ENCODE data around the gene CDH12.
"Not testable (repeated sequence)": the region's sequence is repeated elsewhere in the genome, so short reads cannot be mapped to it uniquely, and the experiment has no call there.

Gene CDH12

DNA sequence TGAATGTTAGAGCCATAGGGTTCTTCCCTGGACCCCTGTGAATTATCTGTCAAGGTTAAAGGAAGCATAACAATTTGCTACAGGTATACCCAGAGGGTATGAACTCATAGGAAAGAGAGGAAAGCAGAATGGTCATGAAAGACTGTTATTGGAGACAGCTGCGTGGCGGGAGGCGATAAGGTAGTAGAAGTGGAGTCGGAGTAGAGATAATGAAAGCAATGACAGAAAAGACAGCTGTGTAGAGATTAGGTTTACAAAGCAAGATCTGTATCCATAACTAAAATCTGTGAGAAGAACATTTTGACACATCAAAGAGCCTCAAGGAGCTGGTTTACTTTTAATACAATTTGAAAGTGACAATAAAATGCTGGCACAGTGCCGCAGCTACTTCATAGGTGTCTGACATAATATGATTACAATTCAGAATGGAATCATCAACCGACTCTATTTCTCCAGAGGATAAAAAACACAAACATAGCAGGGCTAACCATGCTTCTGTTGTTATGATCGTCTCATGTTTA is 603.9 kb downstream of the CDH12 start:
- no peak for DNase-seq

DNA sequence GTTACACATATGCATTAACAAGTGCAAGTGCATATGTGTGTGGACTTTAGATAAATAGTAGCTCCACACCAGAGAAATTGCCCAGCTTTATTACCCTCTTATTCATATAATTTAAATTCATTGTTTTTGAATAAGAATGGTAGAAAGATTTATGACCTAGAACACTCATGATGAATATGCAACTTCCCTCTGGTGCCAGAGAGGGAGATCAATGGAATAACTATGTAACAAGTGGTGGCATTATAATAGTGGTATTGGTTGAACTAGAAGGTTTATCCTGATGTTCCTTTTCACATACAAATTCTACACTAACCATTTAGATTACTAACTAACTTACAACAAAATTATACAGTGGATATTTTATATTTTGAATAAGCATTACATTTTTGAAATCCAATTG is 607.4 kb downstream of the CDH12 start:
- DNase-seq, result no peak

DNA sequence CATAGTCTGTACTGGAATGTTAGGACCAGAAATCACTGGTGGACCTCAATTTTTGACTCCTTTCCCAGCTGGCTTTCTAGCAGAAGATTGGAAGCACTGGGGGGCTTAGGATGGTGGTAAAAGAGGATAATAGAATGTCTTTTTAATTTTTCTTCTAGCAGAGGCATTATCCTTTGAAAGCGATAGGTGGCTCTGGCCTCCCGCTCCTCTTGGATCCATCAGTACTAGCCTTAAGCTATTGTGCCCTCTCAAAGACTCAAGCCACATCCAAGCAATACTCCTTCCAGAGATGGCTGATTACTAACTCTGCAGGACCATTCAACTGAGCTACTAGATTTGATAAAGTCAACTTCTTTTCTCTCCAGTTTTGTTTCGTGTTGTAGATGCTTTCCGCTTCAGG is 610.6 kb downstream of the CDH12 start:
- no peak for DNase-seq

DNA sequence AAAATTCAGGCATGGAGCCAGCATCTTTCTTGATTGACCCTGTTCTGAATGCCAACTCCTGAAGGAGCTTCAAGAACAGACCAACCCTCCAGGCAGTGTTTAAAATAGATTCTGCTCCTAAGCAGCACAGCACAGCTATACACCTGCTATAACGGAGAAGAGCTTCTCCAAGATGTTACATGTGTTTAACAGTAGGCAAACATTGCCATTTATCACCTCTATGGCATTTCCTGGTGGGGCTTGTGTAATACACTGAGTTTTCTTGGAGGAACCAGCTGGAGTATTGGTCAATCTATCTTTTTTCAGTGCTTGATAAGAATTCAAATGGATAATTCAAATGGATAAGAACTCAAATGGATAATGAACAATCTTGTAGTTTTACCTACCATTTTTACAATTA is 615.1 kb downstream of the CDH12 start:
- DNase-seq, result no peak

DNA sequence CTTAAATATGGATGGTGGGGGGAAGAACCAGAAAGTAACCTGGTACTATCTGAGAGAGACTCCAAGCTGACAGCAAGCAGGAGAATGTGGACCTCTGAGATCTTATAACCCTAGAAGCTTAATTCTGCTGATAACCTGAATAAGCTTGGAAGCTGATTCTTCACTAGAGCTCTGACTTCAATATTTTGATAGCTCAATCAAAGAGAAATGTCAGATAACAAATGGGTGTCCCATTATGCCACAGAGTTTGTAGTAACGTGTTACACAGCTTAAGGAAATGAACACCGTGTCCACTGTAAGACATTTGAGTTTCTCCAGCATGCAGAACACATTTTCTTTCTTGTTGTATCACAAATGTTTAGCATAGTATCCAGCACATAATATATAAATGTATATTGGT is 626.7 kb downstream of the CDH12 start:
- DNase-seq, result no peak

DNA sequence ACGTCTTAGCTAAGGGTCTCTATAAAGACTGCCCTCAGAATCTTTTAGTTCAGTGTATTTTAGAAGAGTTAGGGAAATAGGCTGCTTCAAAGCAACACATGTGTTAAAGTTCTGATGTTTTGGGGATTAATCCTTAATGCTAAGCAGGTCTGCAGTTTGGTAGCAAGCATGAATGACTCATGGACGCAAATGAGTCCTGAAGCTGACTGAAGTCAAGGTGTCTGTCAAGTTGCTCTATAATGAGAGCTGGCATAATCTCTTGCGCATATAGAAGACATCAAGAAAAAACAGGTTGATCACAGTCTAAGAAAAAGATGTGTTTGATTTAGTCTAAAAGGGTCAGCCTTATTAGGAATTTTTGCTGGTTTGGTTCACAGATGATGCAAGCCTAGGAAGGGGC is 630.1 kb downstream of the CDH12 start:
- DNase-seq, result no peak

DNA sequence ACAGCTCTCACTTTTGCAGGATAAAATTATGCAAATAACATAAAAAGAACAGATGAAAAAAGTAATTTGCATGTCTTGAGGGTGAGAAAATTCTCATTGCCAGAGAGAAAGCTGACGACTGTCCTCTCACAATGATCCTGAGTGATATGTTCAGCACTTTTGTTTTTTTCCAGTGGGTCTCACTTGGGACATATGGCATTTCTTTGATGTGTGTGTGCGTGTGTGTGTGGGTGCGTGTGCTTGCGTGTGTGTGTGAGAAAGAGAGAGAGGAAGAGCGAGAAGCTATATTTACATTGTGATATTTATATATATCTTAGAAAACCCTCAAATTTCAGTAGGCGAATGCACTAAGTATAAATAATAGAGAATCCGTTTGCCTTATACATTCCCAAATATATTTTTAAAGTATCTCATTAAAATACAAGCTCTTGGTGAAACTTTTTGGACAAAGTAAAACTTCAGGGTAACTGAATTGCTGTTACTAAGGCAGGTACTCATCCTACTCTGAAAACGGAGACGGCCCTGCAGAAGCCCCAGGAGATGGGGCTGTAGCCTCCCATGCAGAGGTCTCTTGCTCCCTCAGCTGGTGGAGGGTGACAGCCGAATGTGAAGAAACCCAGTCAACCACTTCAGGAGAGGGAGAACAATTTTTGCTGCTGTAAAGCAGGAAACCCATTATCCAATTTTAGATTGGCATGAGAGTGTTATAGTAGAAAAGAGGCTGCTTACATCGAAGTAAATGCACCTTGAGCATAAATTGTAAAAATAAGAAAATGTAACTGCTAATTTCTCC is 639.2 kb downstream of the CDH12 start:
- DNase-seq, result not testable (repeated sequence)

DNA sequence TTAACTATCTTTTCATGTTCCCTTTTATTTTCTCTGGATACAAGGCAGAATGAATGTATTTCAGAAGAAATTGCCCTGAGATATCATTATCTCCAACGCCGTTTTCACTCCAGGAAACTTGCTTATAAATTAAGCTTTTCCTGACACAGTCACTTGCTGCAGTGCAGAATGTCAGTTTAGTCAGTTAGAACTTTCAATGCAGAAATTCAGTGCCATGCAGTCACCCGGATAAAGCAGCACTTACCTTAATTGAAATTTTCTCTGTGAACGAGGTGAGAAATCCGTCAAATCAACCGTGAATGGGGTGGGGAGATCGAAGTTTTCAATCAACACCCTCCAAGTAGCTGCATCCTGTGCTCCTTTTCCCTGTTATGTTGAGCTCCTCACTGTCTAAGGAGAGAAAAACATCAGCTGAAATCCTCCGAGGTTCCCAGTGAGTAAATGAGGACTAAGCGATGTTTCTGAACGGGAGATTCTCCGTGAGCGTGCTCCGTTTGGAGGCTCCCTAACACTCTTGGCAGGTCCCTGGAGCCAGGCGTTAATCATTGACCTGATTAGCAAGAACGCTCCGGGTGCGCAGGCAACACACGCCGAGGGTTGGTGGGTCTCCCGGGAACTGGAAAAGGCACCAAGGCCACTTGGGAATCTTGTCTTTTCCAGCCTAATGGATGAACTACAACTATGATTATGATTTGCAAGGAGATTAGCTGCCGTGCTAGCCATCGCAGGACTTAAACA is 640.7 kb downstream of the CDH12 start:
- not testable (repeated sequence) for DNase-seq

DNA sequence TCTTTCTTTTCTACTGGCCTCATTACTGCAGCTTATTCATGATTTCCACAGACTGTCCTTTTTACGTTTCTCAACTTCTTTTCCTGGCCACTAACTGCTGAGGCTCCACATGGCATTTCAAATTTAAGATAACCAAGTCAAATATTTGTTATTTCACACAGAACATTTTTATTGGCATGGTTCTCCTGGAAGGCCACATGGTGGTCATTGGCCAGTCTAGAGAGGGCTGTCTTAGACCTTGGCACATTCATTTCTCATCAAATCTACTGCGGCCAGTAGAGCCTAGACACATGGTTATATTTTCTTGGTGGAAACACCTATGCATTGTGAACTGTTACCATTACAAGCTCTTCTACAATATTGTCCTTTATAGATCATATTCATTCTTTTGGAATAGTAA is 644.7 kb downstream of the CDH12 start:
- DNase-seq, result not testable (repeated sequence)

DNA sequence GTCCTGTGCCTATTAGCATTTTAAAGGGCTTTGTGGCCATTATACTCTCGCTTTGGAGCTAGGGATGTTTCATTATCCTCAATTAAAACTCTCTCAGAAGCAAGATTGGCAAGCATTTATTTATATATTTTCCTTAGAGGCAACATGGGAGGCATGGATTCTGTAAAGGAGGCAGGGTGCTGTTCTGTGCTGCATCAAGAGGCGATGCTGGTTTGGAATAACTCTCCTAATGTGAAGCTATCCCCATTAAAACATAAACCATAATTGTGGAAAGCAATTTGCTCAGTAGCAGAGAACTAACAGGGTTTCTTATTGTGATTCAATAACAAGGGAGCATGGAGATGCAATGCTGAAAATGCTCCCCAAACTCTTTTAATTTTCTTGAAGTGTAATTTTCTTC is 664.5 kb downstream of the CDH12 start:
- not testable (repeated sequence) for DNase-seq

DNA sequence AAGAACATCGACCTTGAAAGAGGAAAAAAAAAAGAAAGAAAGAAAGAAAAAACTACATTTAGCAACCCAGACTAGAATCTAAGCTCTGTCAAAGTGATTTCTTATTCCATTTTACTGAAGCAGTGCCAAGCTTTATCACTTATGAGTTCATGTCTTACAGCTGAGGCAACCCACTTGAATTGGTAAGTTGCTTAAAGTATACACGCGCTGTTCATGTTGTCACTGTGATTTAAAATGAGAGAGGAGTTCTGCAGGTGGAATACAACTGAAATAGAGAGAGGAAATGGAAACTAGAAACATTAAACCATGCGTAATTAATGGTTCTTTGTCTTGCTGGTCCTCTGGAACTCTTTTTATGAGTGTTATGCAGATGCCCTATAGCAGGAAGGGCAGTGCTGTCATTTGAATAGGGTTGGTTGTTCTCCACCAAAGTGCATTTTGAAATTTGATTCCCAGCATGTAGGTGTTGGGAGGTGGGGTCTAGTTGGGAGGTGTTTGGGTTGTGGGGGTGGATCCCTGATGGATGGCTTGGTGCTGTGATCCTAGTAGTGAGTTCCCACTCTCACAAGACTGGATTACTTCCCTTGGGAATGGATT is 665.4 kb downstream of the CDH12 start:
- DNase-seq, result not testable (repeated sequence)

DNA sequence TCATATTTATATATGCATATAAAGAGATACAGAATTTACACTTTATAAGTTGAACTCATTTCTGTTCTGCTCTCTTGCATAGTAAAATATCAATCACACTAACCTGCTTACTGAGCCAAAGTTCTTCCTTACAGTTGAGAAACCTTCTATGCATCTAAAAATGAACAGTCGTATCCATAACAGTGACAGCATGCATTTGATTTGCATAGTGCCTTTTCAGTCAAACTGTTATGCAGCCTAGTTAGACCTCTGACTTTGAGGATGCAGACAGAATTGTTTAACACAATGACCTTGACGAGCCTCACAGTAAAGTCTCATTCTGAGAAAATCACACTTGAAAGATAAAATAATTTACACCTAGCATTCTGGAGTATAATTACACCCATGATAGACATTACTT is 683.9 kb downstream of the CDH12 start:
- DNase-seq, result not testable (repeated sequence)

DNA sequence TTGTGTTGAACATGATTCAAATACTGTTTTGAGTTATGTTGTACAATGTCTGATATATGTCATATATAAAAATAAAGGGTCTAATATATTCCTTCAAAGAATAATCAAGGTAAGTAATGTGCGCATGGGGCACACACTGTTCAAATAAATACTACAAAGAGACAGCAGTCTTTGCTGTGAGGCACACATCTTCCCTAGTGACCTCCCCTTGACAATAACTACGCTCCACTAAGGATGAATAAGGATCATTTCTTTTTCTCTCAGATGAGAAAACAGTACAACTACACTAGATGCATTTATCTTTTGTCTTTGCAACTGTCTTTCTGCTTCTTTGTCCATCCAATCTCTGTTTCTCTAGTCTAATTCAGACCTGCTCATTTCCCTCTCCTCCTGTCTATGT is 684.4 kb downstream of the CDH12 start:
- DNase-seq, result not testable (repeated sequence)

DNA sequence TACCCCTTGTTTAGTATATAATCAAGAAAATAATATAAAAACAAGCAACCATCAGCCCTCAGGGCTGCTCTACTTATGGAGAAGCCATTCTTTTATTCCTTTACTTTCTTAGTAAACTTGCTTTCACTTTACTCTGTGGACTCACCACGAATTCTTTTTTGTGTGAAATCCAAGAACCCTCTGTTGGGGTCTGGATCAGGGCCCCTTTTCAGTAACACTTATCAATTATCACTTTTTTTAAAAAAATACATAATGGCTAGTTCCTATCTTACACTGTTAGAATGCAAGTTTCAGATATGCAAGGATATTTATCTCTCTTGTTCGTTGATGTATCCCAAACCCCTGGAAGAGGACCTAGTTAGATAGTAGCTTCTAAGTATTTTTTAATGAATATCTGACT is 687.2 kb downstream of the CDH12 start:
- DNase-seq, result not testable (repeated sequence)

DNA sequence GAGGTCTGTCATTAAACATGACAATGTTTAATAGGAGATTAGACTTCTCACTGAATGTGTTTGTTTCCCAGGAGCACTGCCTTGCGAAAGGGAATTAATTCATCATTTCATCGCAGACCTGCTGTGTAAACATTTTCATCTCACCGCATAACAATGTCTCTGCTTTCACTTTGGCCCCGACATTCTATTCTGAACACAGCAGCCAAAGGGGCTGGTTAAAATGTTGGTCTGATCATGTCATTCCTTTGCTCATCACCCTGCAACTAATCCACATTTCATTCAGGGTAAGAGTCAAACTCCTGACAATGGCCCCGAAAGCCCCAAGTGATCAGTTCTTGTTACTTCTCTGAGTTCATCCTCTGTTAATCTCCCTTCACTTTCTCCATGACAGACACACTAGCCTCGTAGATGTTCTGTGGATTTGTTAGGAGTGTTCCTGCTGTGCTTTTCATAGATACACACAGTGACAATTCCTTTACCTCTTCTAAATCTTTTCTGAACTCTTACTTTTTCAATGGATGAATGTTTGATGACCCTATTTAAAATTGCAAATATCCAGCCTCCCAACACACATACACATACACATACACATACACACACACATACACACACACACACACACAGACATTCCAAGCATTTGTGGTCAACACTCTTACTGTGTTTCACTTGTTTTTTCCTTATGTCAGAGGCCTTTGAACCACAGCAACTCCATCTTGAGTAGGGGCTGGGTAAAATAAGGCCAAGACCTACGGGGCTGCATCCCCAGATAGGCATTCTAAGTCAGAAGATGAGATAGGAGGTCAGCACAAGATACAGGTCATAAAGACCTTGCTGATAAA is 688.0 kb downstream of the CDH12 start:
- not testable (repeated sequence) for DNase-seq

DNA sequence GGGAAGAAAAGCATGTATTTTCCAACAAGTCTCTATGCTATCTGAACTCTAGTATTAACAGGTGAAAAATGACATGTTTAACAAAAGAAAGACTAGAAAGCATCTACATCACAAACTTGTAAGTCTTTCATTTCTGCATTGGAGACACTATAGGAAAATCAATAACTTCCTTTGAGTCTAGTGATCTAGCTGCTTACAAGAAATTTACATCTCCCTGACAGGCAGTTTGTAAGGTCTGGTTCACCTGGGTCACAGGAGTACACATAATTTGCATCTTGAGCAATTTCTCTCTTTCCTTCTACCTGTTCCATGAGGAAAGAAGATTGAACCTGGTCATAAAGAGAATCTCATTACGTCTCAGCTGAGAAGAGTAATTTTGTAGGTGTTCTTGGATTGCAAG is 696.2 kb downstream of the CDH12 start:
- not testable (repeated sequence) for DNase-seq

DNA sequence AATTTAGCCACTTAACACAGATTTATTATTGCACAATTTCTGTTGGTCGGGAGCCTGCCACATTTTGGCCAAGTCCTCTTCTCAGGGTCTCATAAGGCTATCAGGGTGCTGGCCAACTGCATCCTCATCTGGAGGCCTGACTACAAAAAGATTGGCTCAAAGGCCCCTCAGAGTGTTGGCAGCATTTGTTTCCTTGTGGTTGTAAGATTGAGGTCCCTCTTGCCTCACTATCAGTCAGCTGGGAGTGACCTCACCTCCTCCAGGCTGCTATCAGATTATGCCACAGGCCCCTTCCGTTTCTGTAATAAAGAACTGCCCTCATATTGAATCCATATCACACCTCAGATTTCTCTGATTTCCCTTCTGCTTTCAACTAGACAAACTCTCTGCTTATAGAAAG is 698.4 kb downstream of the CDH12 start:
- DNase-seq, result not testable (repeated sequence)

DNA sequence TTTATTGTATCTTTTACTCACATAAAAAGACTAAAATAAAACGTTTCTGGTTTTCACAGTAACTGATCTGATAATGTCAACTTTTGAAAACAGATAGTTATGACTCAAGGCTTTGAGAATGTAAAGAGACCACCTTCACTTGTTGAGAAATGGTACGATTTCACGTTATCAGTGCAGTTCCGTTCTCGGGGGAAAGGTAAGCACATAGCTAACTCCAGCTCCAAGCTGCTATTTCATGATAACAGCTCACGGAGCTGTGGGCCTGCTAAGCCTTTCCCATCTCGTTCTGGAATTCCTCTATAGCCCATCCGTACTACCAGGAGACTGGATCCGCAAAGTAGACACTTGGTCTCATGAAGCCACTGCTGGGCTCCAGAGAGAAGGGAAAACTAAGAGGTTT is 701.3 kb downstream of the CDH12 start:
- not testable (repeated sequence) for DNase-seq

DNA sequence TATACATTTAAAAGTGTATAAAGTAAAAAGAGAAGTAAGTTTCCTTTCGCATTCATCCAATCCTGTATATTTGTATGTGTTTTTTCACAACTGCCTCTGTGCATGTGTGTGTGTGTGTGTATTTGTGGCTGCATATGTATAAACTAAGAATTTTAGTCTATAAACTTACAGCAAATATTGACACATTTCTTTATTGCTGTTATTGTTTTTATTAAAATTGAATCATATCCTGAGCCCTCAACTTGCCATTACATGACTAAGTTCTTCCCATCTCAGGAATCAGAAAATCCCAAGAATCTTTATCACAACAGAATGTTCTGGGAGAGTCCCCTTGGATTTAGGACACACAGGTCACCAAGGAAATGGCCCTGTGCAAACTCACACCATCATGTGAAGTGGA is 712.7 kb downstream of the CDH12 start:
- not testable (repeated sequence) for DNase-seq

DNA sequence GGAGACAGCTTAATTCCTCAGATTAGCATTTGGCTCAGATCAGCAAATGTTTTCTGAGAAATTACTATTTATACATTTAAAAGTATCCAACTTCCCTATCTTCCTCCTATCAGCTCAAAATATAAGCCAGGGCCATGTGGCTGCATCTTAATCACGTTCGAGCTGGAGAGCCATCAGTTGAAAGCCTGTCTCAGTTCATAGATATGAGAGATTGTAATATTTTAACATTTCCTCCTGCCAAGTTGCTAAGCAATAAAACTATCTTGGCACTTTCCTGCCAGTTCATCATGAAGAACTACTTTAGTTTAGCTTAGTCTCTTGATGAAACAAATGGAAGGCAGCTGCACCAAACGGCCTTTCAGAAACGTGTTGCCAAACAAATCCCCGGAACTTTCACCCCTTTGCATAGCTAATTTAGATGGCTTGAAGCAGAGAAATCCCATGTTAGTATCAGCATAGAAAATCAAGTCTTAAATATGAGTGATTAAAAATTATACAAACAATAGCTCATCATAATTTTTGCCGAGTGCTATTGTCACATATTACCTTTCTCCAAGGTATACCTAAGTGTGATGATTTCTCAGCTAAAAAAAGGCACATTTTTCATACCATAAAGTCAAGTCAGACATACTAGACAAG is 713.4 kb downstream of the CDH12 start:
- not testable (repeated sequence) for DNase-seq

DNA sequence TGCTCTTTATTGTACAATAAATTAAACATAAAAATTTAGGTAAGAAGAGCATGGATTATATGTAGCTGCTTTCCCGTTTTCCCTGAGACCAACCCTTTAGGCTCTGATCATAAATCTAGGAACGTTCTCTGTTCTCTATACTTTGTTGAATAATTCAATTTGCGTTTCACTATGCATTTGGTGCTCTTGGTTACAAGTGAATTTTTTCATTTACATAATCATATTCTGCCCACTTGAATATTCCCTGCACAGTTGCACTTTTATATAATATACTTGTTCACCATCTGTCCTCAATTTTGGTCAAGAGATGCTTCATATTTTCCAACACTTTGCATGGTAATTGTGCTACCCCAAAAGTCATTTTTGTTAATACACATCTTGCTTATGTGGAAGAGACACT is 741.8 kb downstream of the CDH12 start:
- DNase-seq, result no peak

DNA sequence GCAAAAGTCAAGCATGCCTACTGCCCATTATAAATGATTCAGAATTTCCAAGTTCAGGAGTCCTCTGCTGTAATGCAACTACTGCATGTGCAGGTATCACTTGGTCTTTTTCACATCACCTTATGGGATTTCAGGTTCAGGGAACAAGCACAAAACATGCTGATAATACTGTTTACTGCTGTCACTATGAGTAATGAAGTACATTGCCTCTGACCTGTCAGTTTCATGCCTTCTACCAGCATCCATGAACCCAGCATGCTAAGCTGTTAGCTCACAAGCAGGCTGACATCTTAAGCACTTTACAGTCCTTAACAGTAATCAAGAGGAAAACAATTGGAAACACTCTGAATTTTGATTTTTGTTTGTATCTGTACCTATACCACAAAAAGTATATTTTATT is 743.8 kb downstream of the CDH12 start:
- DNase-seq, result no peak
